ENCODE results near the gene LRRC3B.

Gene LRRC3B

GRCh38 chr3:26621176-26621575, 1.4 kb upstream of the LRRC3B start:
- TF ChIP-seq ZNF70 (CRISPR knock-in tag; IDR thresholded peaks at IDR 0.05) (no peak), ISL1 (CRISPR knock-in tag; IDR thresholded peaks at IDR 0.05) (no peak), CSDC2 (CRISPR knock-in tag; IDR thresholded peaks at IDR 0.05) (no peak), TCF4 (CRISPR knock-in tag; IDR thresholded peaks at IDR 0.05; ENCODE audit: borderline replicate concordance) (no peak)

DNA sequence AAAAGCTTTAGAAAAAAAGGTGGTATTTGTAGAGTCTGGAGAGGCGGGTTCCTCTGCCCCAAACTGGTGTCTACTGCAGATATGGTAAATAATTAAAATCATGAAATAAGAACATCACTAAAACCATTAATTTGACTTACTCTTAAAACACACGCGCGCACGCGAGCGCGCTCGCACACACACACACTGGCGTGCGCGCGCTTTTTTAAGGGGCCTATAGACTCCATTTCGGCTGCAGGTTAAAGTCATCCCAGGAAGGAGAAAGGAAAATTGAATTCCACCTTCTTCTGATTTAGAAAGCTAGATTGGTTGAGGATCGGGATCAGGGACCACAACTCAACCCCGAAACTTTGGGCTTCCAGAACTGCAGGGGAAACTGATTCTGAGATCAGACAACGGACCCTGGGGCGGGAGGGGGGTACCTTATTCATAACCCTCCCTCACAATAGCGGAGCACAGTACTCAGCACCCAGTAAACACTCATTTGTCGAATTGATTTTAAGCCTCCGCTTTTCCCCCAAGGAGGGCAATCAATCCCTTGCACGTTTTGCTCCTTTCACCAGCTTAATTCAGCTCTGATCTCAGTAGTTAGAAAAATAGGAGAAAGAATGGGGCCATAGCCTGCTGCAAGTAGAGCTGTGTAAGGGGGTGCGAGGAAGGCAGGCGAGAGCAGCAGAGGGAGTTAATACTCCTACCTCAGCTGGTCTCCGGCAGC, 509 bp upstream of the LRRC3B start:
- no peak for ATAC-seq

More at GRCh38 chr3:26621176-26621575, 1.4 kb upstream of the LRRC3B start:
- ATAC-seq: no peak

GRCh38 chr3:26623419-26624208, 1.0 kb downstream of the LRRC3B start:
- no peak for ATAC-seq
- TF ChIP-seq SNAI2 (CRISPR knock-in tag; IDR thresholded peaks at IDR 0.05) (no peak), POU6F1 (CRISPR knock-in tag; IDR thresholded peaks at IDR 0.05; ENCODE audit: borderline replicate concordance, low read depth) (no peak), ISL1 (CRISPR knock-in tag; IDR thresholded peaks at IDR 0.05) (no peak), ZFP3 (CRISPR knock-in tag; IDR thresholded peaks at IDR 0.05) (no peak)
- TF ChIP-seq, protein P1, sequence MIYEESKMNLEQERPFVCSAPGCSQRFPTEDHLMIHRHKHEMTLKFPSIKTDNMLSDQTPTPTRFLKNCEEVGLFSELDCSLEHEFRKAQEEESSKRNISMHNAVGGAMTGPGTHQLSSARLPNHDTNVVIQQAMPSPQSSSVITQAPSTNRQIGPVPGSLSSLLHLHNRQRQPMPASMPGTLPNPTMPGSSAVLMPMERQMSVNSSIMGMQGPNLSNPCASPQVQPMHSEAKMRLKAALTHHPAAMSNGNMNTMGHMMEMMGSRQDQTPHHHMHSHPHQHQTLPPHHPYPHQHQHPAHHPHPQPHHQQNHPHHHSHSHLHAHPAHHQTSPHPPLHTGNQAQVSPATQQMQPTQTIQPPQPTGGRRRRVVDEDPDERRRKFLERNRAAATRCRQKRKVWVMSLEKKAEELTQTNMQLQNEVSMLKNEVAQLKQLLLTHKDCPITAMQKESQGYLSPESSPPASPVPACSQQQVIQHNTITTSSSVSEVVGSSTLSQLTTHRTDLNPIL (CRISPR knock-in tag; IDR thresholded peaks at IDR 0.05; ENCODE audit: low read depth): no peak

More for the DNA sequence above, 509 bp upstream of the LRRC3B start:
- TF ChIP-seq GLIS3 (CRISPR knock-in tag; IDR thresholded peaks at IDR 0.05) (no peak), TOX (CRISPR knock-in tag; IDR thresholded peaks at IDR 0.05; ENCODE audit: borderline replicate concordance) (no peak), ZNF8 (CRISPR knock-in tag; IDR thresholded peaks at IDR 0.05) (no peak), ZNF565 (CRISPR knock-in tag; conservative IDR thresholded peaks at IDR 0.05; ENCODE audit: low read depth) (no peak), SNAI2 (CRISPR knock-in tag; IDR thresholded peaks at IDR 0.05) (no peak), PPARA (CRISPR knock-in tag; IDR thresholded peaks at IDR 0.05; ENCODE audit: borderline replicate concordance) (no peak), ISL1 (CRISPR knock-in tag; IDR thresholded peaks at IDR 0.05) (no peak), BACH2 (CRISPR knock-in tag; IDR thresholded peaks at IDR 0.05; ENCODE audit: borderline replicate concordance) (no peak), CSDC2 (CRISPR knock-in tag; IDR thresholded peaks at IDR 0.05) (no peak), CSRNP3 (CRISPR knock-in tag; IDR thresholded peaks at IDR 0.05) (no peak), ZNF70 (CRISPR knock-in tag; IDR thresholded peaks at IDR 0.05) (no peak), ZC3H10 (CRISPR knock-in tag; IDR thresholded peaks at IDR 0.05) (no peak), ESRRG (CRISPR knock-in tag; IDR thresholded peaks at IDR 0.05) (no peak), ZFP3 (CRISPR knock-in tag; IDR thresholded peaks at IDR 0.05) (no peak), ARNTL (CRISPR knock-in tag; IDR thresholded peaks at IDR 0.05; ENCODE audit: borderline replicate concordance, low read depth) (no peak), OSR1 (CRISPR knock-in tag; IDR thresholded peaks at IDR 0.05) (no peak), TCF4 (CRISPR knock-in tag; IDR thresholded peaks at IDR 0.05; ENCODE audit: borderline replicate concordance) (no peak)
- TF ChIP-seq, protein P2, sequence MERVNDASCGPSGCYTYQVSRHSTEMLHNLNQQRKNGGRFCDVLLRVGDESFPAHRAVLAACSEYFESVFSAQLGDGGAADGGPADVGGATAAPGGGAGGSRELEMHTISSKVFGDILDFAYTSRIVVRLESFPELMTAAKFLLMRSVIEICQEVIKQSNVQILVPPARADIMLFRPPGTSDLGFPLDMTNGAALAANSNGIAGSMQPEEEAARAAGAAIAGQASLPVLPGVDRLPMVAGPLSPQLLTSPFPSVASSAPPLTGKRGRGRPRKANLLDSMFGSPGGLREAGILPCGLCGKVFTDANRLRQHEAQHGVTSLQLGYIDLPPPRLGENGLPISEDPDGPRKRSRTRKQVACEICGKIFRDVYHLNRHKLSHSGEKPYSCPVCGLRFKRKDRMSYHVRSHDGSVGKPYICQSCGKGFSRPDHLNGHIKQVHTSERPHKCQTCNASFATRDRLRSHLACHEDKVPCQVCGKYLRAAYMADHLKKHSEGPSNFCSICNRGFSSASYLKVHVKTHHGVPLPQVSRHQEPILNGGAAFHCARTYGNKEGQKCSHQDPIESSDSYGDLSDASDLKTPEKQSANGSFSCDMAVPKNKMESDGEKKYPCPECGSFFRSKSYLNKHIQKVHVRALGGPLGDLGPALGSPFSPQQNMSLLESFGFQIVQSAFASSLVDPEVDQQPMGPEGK (CRISPR knock-in tag; IDR thresholded peaks at IDR 0.05; ENCODE audit: borderline replicate concordance): no peak
- TF ChIP-seq, protein P3, sequence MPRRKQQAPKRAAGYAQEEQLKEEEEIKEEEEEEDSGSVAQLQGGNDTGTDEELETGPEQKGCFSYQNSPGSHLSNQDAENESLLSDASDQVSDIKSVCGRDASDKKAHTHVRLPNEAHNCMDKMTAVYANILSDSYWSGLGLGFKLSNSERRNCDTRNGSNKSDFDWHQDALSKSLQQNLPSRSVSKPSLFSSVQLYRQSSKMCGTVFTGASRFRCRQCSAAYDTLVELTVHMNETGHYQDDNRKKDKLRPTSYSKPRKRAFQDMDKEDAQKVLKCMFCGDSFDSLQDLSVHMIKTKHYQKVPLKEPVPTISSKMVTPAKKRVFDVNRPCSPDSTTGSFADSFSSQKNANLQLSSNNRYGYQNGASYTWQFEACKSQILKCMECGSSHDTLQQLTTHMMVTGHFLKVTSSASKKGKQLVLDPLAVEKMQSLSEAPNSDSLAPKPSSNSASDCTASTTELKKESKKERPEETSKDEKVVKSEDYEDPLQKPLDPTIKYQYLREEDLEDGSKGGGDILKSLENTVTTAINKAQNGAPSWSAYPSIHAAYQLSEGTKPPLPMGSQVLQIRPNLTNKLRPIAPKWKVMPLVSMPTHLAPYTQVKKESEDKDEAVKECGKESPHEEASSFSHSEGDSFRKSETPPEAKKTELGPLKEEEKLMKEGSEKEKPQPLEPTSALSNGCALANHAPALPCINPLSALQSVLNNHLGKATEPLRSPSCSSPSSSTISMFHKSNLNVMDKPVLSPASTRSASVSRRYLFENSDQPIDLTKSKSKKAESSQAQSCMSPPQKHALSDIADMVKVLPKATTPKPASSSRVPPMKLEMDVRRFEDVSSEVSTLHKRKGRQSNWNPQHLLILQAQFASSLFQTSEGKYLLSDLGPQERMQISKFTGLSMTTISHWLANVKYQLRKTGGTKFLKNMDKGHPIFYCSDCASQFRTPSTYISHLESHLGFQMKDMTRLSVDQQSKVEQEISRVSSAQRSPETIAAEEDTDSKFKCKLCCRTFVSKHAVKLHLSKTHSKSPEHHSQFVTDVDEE (CRISPR knock-in tag; IDR thresholded peaks at IDR 0.05): no peak
- TF ChIP-seq, protein P1 (CRISPR knock-in tag; IDR thresholded peaks at IDR 0.05; ENCODE audit: low read depth): no peak

Data from SK-N-SH treated with all-trans-retinoic acid at 6 μM for 48 hours (cell line).